Epithelial cell of umbilical artery (primary cell): ENCODE measurements around the gene KRTAP15-1. TPM values are rescaled to one million over a fixed set of nuclear protein-coding genes. Genes with fewer than 3 reads are reported as not detected.

Source experiments
- total RNA-seq: library from RNA; depleted of rRNA; stranded (reverse); fragments of >200 nt; gene quantifications from 2 replicates; pipeline ENCODE4 v1.2.3, GENCODE V29; 2014

Gene KRTAP15-1, protein sequence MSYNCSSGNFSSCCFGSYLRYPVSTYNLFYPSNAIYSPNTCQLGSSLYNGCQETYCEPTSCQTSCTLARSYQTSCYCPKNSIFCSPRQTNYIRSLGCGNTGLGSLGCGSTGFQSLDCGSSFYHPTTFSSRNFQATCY
- not detected in 2 replicates for total RNA-seq

DNA sequence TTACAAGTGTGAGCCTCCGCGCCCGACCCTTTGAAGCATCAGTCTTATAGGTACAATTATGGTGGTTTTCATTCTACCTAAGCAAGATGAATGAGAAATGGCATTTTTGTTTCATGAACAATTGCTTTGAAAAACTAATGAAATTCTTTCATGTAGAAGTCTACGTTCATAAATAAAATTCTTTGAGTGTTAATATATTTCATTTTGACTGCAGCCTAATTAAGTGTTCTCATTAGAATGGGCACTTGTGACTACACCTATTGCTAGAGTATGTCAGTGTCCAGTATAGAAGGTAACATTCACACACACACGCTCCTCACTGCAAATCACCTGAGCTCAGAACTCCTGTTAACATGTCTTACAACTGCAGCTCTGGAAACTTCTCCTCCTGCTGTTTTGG, at the start of gene KRTAP15-1:
Gene KRTAP15-1, plus strand, starts transcription at position 301 of the 400 bp plus-strand sequence. Its CDS starts 53 bp downstream, at position 354.

DNA sequence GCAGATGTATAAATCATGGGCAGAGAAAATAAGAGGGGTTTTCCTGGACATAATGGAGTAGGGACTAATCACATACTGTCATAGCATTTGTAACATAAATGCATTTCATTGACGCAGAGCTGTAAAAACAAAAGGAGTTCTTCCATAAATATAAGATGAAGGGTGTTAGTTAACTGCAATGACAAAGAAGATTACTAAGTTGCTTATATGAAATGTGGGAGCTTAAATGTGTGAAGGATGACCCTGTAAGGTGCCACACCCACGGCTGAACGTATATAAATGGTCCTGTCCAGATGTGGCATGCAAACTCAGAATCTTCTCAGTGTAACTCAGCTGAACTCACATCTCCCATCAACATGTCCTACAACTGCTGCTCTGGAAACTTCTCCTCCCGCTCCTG, 44.3 kb upstream of the KRTAP15-1 start, which contains the start of gene KRTAP13-1:
Gene KRTAP13-1, plus strand, starts transcription at position 301 of the 400 bp plus-strand sequence. Its CDS starts 56 bp downstream, at position 357.

DNA sequence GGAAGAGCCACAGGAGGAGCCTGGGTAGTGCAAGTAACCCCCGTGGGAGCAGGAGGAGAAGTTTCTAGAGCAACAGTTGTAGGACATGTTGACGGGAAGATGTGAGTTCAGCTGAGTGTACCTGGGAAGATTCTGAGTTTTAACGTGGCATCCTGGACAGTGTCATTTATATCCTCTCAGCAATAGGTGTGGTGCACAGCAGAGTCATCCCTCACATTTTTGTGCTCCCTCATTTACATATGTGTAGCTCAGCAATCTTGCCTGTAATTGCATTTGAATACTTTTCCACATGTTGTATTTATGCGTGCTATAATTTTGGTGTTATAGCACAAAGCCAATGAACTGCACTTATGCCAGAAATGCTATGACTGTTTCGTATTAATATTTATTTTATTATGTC, 14.2 kb upstream of the KRTAP15-1 start, which contains the start of gene KRTAP13-3:
Gene KRTAP13-3, minus strand, starts transcription at position 101 of the 400 bp plus-strand sequence. Its CDS starts 14 bp downstream, at position 87.

DNA sequence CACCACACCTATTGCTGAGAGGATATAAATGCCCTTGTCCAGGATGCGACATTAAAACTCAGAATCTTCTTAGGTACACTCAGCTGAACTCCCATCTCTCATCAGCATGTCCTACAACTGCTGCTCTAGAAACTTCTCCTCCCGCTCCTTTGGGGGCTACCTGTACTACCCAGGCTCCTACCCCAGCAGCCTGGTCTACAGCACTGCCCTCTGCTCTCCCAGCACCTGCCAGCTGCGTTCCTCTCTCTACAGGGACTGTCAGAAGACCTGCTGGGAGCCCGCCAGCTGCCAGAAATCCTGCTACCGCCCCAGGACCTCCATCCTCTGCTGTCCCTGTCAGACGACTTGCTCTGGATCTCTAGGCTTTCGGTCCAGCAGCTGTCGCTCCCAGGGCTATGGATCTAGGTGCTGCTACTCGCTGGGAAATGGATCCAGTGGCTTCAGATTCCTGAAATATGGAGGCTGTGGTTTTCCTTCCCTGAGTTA, 9.9 kb upstream of the KRTAP15-1 start, which contains the start of gene KRTAP13-4:
Gene KRTAP13-4, plus strand, starts transcription at position 51 of the 486 bp plus-strand sequence. Its CDS starts 56 bp downstream, at position 107.

DNA sequence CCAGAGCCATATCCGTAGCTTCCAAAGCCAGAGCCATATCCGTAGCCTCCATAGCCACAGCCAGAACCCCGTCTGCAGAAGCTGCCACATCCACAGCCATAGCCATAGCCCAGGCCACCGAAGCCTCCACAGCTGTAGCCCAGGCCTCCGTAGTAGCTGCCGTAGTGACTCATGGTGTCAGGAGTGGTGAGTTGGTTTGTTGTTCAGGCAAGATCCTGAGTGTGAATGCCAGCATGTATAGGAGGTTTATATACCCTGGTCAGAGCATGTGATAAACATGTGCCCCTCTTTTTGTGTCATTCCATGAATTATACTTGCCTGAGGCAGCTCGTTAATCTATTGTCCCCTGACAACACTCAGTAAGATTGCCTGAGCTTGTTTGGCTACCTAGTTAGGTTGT, 40.1 kb downstream of the KRTAP15-1 start, which contains the start of gene KRTAP19-1:
Gene KRTAP19-1, minus strand, starts transcription at position 223 of the 400 bp plus-strand sequence. Its CDS starts 50 bp downstream, at position 173.

DNA sequence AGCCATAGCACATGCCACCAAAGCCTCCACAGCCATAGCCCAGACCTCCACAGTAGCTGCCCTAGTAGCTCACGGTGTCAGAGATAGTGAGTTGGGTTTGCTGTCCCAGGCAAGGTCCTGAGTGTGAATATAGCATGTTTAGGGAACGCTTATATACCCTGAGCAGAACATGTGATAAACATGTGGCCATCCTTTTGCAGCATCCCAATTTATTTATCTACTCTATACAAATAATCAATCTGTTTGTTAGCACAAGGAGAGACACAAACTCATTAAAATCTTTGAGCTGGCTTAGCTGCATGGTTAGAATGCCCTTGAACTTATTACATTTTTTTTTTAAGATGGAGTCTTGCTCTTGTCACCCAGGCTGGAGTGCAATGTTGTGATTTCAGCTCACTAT, 47.3 kb downstream of the KRTAP15-1 start, which contains the start of gene KRTAP19-2:
Gene KRTAP19-2, minus strand, starts transcription at position 101 of the 400 bp plus-strand sequence. Its CDS starts 88 bp downstream, at position 13.

Other genes with a start within 250 kb of the KRTAP15-1 start
- not detected in 2 replicates for gene CLDN8, start 224.2 kb upstream of the KRTAP15-1 start, total RNA-seq
- gene KRTAP24-1, start 157.3 kb upstream of the KRTAP15-1 start, total RNA-seq: not detected in 2 replicates
- gene KRTAP25-1, start 150.8 kb upstream of the KRTAP15-1 start, total RNA-seq: not detected in 2 replicates
- not detected in 2 replicates for gene KRTAP26-1, start 120.0 kb upstream of the KRTAP15-1 start, total RNA-seq
- not detected in 2 replicates for gene KRTAP27-1, start 102.6 kb upstream of the KRTAP15-1 start, total RNA-seq
- not detected in 2 replicates for gene KRTAP23-1, start 91.7 kb upstream of the KRTAP15-1 start, total RNA-seq
- gene KRTAP13-2, start 68.0 kb upstream of the KRTAP15-1 start, total RNA-seq: not detected in 2 replicates
- gene KRTAP13-1, start 44.2 kb upstream of the KRTAP15-1 start, total RNA-seq: not detected in 2 replicates
- gene KRTAP13-3, start 14.3 kb upstream of the KRTAP15-1 start, total RNA-seq: not detected in 2 replicates
- not detected in 2 replicates for gene KRTAP13-4, start 10.1 kb upstream of the KRTAP15-1 start, total RNA-seq
- gene KRTAP19-1, start 40.1 kb downstream of the KRTAP15-1 start, total RNA-seq: not detected in 2 replicates
- gene KRTAP19-2, start 47.2 kb downstream of the KRTAP15-1 start, total RNA-seq: not detected in 2 replicates
- not detected in 2 replicates for gene KRTAP19-3, start 51.7 kb downstream of the KRTAP15-1 start, total RNA-seq
- gene KRTAP19-4, start 56.9 kb downstream of the KRTAP15-1 start, total RNA-seq: not detected in 2 replicates
- gene KRTAP19-5, start 61.9 kb downstream of the KRTAP15-1 start, total RNA-seq: not detected in 2 replicates
- not detected in 2 replicates for gene KRTAP19-6, start 101.6 kb downstream of the KRTAP15-1 start, total RNA-seq
- gene KRTAP19-7, start 121.0 kb downstream of the KRTAP15-1 start, total RNA-seq: not detected in 2 replicates
- not detected in 2 replicates for gene KRTAP22-2, start 150.1 kb downstream of the KRTAP15-1 start, total RNA-seq
- not detected in 2 replicates for gene KRTAP6-3, start 152.2 kb downstream of the KRTAP15-1 start, total RNA-seq
- gene KRTAP6-2, start 158.6 kb downstream of the KRTAP15-1 start, total RNA-seq: not detected in 2 replicates
- gene KRTAP22-1, start 160.8 kb downstream of the KRTAP15-1 start, total RNA-seq: not detected in 2 replicates
- not detected in 2 replicates for gene KRTAP6-1, start 173.7 kb downstream of the KRTAP15-1 start, total RNA-seq
- not detected in 2 replicates for gene KRTAP20-1, start 176.2 kb downstream of the KRTAP15-1 start, total RNA-seq
- not detected in 2 replicates for gene KRTAP20-4, start 180.4 kb downstream of the KRTAP15-1 start, total RNA-seq
- gene KRTAP20-2, start 194.9 kb downstream of the KRTAP15-1 start, total RNA-seq: not detected in 2 replicates
- not detected in 2 replicates for gene KRTAP20-3, start 202.6 kb downstream of the KRTAP15-1 start, total RNA-seq